Measurements from ENCODE around the gene ZFAND3. TPM values are rescaled to one million over a fixed set of nuclear protein-coding genes. Genes with fewer than 3 reads are reported as not detected.
A peak's percentile ranks its signal among the peaks of the same experiment; 100 is the strongest.

ZFAND3 gene
- polyA plus RNA-seq, 1 donor (not counting 4 experiments of a cell fraction or from before 2014, with no cell fraction given) = 19.6 TPM

DNA sequence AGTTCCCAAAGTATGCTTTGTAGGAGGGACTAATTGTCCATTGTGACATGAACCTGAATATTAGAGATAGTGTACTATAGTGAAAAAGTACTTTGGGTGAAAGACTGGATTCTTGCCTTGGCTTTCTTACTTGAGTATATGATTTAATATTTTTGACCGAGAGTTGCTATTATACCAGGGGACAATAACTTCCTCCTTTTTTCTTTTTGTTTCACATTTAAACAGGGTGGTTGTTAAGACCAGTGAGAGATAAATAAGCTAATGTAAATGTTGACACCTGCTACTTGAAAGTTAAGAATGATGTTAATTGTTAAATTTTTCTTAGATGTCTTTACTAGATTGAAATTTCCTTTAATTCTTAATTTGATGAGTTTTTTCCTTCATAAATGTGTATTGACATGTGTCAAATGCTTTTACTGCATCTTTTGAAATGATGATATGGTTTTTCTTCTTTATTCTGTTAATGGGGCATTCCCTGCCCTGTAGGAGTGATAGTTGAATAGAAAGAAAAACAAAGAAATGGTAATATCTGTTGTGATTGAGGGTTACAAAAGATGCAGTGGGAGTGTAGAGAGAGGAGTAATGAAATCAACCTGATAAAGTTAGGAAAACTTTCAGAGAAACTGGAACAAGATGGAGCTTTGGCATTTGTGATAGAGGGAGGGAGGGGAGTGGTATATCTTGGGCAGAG, 48.4 kb downstream of the ZFAND3 start:
- Histone ChIP-seq H4K20me1 (ENCODE audit: control insufficient read depth, extremely low read depth, insufficient read depth, low read length) (peaks cover 31% of the 10 kb centered on the region), H3K36me3 (ENCODE audit: control insufficient read depth in 2 of 2, extremely low read depth in 1 of 2, insufficient read depth in 2 of 2, low read length in 2 of 2) (no peaks in the 10 kb centered on the region), H3K27ac (ENCODE audit: control insufficient read depth, insufficient read depth, low read length) (peak overlapping the region; percentile 47), H3K9me1 (ENCODE audit: control insufficient read depth, extremely low read depth, insufficient read depth, low read length) (peaks cover 8% of the 10 kb centered on the region), H2AFZ (ENCODE audit: control insufficient read depth, low read length) (no peak overlapping the region), H3K4me3 (ENCODE audit: control insufficient read depth in 2 of 3, extremely low read depth in 1 of 3, insufficient read depth in 2 of 3, low read depth in 1 of 3, low read length in 3 of 3) (no peak overlapping the region), H3K27me3 (ENCODE audit: control insufficient read depth, extremely low read depth, insufficient read depth, low read length) (no peaks in the 10 kb centered on the region), H3K9ac (ENCODE audit: control insufficient read depth, extremely low read depth, insufficient read depth, low read length) (no peak overlapping the region), H3K9me3 (ENCODE audit: control insufficient read depth, low read depth, low read length) (no peaks in the 10 kb centered on the region), H3K4me2 (ENCODE audit: control insufficient read depth, extremely low read depth, insufficient read depth, low read depth, low read length) (peak overlapping the region; percentile 63), H3K79me2 (ENCODE audit: control insufficient read depth, insufficient read depth, low read length) (peaks cover 94% of the 10 kb centered on the region), H3K4me1 (ENCODE audit: control insufficient read depth, extremely low read depth, insufficient read depth, low read length) (peaks cover 30% of the 10 kb centered on the region)
- TF ChIP-seq, protein P1, sequence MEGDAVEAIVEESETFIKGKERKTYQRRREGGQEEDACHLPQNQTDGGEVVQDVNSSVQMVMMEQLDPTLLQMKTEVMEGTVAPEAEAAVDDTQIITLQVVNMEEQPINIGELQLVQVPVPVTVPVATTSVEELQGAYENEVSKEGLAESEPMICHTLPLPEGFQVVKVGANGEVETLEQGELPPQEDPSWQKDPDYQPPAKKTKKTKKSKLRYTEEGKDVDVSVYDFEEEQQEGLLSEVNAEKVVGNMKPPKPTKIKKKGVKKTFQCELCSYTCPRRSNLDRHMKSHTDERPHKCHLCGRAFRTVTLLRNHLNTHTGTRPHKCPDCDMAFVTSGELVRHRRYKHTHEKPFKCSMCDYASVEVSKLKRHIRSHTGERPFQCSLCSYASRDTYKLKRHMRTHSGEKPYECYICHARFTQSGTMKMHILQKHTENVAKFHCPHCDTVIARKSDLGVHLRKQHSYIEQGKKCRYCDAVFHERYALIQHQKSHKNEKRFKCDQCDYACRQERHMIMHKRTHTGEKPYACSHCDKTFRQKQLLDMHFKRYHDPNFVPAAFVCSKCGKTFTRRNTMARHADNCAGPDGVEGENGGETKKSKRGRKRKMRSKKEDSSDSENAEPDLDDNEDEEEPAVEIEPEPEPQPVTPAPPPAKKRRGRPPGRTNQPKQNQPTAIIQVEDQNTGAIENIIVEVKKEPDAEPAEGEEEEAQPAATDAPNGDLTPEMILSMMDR (optimal IDR thresholded peaks at IDR 0.05 in 1 of 3, IDR thresholded peaks at IDR 0.05 in 1 of 3, conservative IDR thresholded peaks at IDR 0.05 in 1 of 3; ENCODE audit: extremely low read depth in 1 of 3, insufficient read depth in 2 of 3, low read length in 3 of 3) = no peak
- no peak for TF ChIP-seq EZH2 (IDR thresholded peaks at IDR 0.05; ENCODE audit: low read length)
- no peak for FAIRE-seq
- dilution Hi-C loops (cut with MboI; ENCODE audit: extremely low pct_ligation_motif_present, low sequenced_read_pairs) = no loop called here
- no peak for DNase-seq (ENCODE audit: low read depth, low spot score)

DNA sequence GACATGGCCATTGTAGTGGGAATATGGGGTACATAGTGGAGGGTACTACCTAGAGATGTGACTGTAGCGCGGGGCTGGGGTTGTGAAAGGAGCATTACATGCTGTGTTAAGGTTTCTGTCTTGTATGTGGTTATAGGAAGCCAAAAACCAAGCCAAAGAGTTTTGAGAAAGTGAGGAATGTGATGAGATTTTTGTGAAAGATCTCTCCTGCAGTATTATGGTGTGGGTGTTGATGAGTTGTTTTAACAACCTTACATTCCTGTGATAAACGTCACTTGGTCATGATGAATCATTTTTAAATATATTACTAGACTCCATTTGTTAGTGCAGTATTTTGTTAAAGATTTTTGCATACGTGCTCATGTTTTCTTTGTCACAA, 48.9 kb downstream of the ZFAND3 start:
- peaks cover 27% of the 10 kb centered on the region for H3K4me1 ChIP-seq (ENCODE audit: control insufficient read depth, extremely low read depth, insufficient read depth, low read length)
- dilution Hi-C loops (cut with MboI; ENCODE audit: extremely low pct_ligation_motif_present, low sequenced_read_pairs) = no loop called here
- H3K4me2 ChIP-seq (ENCODE audit: control insufficient read depth, extremely low read depth, insufficient read depth, low read depth, low read length) = peak overlapping the region; percentile 63
- peak overlapping the region; percentile 47 for H3K27ac ChIP-seq (ENCODE audit: control insufficient read depth, insufficient read depth, low read length)
- H4K20me1 ChIP-seq (ENCODE audit: control insufficient read depth, extremely low read depth, insufficient read depth, low read length) = peaks cover 31% of the 10 kb centered on the region
- no peaks in the 10 kb centered on the region for H3K9me3 ChIP-seq (ENCODE audit: control insufficient read depth, low read depth, low read length)
- peaks cover 94% of the 10 kb centered on the region for H3K79me2 ChIP-seq (ENCODE audit: control insufficient read depth, insufficient read depth, low read length)
- no peaks in the 10 kb centered on the region for H3K27me3 ChIP-seq (ENCODE audit: control insufficient read depth, extremely low read depth, insufficient read depth, low read length)
- no peaks in the 10 kb centered on the region for H3K36me3 ChIP-seq (ENCODE audit: control insufficient read depth in 2 of 2, extremely low read depth in 1 of 2, insufficient read depth in 2 of 2, low read length in 2 of 2)
- DNase-seq (ENCODE audit: low read depth, low spot score) = no peak
- TF ChIP-seq EZH2 (IDR thresholded peaks at IDR 0.05; ENCODE audit: low read length) = no peak
- TF ChIP-seq, protein P1 (optimal IDR thresholded peaks at IDR 0.05 in 1 of 3, IDR thresholded peaks at IDR 0.05 in 1 of 3, conservative IDR thresholded peaks at IDR 0.05 in 1 of 3; ENCODE audit: extremely low read depth in 1 of 3, insufficient read depth in 2 of 3, low read length in 3 of 3) = no peak
- H3K4me3 ChIP-seq (ENCODE audit: control insufficient read depth in 2 of 3, extremely low read depth in 1 of 3, insufficient read depth in 2 of 3, low read depth in 1 of 3, low read length in 3 of 3) = no peak overlapping the region
- no peak overlapping the region for H3K9ac ChIP-seq (ENCODE audit: control insufficient read depth, extremely low read depth, insufficient read depth, low read length)
- H2AFZ ChIP-seq (ENCODE audit: control insufficient read depth, low read length) = no peak overlapping the region
- H3K9me1 ChIP-seq (ENCODE audit: control insufficient read depth, extremely low read depth, insufficient read depth, low read length) = peaks cover 8% of the 10 kb centered on the region
- FAIRE-seq = peak; percentile 86

All from keratinocyte (primary cell).